GM18499 (cell line): ENCODE data around the gene UBE4B.
"Not testable (repeated sequence)": the region's sequence is repeated elsewhere in the genome, so short reads cannot be mapped to it uniquely, and the experiment has no call there.

Experiments
- ATAC-seq: cut with Tn5 transposase; IDR thresholded peaks from one replicate; pipeline ENCODE4 v1.9.1; 2021; ENCODE audit warnings: moderate number of reproducible peaks; ENCODE audit not compliant: insufficient read depth, unreplicated experiment

UBE4B gene

DNA sequence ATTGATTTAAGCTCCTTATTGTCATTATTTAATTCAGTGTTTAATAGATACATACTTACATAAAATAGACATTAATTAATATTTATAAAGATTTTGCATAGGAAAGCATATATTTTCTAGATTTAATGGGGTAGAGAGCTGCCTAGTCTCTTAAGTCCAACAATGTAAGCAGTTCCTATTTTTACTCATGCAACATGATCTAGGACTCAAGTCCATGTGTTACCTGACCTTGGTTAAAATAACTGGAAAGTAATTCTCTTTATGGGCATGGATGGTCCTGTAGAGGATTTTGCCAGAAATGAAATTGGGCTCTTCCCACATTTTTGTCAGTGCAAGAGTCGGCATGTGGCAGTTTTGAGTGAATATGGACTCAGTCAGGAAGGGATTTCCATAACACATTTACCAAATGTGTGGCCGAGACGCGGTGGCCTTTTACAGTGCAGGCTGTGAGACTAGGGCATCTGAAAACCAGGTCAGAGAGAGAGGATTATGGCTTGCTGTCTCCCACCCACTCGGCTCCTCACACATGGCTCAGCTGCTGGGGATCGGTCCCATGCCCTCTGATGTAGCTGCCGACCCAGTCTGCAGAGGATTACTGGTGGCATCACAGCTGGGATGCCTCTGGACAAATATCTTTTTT is 171.4 kb downstream of the UBE4B start:
- ATAC-seq: no peak

DNA sequence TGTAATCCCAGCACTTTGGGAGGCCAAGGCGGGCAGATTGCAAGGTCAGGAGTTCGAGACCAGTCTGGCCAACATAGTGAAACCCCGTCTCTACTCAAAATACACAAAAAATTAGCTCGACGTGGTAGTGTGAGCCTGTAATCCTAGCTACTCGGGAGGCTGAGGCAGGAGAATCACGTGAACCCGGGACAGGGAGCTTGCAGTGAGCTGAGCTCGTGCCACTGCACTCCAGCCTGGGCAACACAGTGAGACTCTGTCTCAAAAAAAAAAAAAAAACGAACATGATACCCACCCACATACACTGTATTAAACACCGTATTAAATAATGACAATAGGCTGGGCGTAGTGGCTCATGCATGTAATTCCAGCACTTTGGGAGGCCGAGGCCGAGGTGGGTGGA is 172.4 kb downstream of the UBE4B start:
- ATAC-seq: not testable (repeated sequence)

DNA sequence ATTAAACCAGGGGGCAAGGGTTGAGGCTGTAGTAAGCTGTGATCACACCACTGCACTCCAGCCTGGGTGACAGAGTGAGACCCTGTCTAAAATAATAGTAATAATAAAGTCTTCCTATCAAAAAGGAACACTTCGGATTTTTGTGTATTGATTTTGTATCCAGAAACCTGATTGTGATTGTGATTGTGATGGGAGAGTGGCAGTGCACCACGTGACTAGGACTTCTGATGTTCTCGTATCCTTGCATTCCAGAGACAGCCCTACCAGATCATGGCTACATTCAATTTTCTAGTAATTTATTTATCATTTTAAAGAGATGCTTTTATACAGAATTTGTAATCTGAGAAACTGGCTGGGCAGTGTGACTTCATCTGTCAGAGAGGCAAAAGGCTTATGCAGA is 175.1 kb downstream of the UBE4B start:
- no peak for ATAC-seq

DNA sequence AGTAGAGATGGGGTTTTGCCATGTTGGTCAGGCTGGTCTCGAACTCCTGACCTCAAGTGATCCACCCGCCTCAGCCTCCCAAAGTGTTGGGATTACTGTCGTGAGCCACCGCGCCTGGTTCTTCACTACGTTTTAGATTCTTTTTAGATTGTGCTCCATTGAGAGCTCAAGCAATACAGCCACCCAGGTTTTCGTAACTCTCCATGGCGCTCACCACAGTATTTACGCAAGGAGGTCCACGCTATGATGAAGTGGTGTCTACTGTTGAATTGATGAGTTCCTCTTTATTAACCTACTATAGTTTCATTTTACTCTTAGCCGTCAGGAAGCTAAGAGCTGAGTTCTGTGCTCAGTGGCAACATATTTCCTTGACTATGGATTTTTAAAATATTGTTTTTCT is 175.8 kb downstream of the UBE4B start:
- no peak for ATAC-seq

DNA sequence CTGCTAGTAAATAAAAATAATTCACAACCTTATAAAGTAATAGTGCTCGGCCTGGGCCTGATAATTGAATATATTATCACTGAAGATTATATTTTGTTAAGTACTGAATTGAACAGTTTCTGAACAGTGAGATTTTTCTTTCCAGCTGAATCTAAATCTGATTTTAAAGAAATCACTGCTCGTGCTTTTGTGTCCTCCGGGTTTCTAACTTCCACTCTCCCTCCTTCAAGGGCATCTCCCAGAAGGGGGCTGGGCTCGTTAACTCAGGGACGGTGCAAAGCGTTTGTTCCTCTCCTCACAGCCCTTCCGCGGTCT is 176.8 kb downstream of the UBE4B start:
- ATAC-seq: no peak

DNA sequence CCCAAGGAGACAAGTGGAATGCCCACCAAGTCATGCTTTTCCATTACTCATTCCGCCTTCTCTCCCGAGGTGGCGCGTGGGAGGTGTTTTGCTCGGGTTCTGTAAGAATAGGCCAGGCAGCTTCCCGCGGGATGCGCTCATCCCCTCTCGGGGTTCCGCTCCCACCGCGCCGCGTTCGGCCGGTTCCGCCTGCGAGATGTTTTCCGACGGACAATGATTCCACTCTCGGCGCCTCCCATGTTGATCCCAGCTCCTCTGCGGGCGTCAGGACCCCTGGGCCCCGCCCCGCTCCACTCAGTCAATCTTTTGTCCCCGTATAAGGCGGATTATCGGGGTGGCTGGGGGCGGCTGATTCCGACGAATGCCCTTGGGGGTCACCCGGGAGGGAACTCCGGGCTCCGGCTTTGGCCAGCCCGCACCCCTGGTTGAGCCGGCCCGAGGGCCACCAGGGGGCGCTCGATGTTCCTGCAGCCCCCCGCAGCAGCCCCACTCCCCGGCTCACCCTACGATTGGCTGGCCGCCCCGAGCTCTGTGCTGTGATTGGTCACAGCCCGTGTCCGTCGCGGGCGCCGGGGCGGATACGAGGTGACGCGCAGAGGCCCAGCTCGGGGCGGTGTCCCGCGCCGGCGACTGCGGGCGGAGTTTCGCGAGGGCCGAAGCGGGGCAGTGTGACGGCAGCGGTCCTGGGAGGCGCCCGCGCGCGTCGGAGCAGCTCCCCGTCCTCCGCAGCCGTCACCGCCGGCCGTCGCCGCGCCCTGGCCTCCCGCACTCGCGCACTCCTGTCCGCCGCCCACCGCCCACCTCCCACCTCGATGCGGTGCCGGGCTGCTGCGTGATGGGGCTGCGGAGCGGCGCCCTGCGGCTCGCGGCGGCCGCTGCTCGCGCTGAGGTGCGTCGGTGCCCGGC is 177.4 kb downstream of the UBE4B start, which contains the start of gene KIF1B:
Gene KIF1B, plus strand, starts transcription at position 666 of the 906 bp plus-strand sequence. CDS start 21,759 bp downstream, outside the sequence.
- ATAC-seq: peak; percentile 74

DNA sequence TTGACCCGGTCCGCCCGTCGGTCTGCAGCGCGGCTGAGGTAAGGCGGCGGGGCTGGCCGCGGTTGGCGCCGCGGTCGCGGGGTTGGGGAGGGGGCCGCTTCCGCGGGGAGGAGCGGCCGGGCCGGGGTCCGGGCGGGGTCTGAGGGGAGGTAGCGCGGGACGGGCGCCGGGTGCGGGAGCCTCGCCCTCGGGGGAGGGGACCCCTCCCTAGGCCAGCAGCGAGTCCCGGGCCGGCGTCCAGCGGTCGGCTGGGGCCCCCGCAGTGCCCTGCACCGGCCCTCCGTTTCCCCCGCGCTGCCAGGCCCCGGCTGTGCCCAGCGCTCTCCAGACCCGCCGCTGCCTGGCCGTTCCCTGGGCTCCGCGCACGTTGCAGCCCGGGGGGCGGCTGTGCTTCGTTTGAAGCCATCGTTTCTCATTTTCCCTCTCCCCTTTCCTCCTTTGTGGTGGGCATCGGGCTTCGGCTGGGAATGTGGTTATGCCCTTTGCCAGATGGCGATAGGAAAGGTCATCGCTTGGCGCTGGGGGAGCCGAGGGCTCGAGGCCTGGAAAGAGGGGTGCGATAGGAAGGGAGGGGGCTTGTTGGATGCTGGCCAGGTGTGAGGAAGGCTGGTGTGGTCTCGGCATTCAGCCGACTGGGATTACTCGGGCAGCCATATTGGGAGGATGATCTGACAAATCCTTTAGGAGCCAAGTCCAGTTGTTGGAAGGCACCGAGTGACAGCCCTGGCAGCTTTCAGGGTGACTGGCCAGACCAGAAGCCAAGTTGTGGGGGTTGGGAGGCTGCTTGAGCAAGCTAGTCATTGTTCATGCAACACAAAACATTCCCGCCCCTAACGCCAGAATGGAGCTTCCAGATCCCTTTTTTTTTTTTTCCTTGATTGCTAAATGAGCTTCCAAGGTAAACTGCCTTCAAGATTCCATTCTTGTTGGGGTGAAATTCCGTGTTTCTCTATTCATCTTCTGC is 178.4 kb downstream of the UBE4B start:
- ATAC-seq: no peak

DNA sequence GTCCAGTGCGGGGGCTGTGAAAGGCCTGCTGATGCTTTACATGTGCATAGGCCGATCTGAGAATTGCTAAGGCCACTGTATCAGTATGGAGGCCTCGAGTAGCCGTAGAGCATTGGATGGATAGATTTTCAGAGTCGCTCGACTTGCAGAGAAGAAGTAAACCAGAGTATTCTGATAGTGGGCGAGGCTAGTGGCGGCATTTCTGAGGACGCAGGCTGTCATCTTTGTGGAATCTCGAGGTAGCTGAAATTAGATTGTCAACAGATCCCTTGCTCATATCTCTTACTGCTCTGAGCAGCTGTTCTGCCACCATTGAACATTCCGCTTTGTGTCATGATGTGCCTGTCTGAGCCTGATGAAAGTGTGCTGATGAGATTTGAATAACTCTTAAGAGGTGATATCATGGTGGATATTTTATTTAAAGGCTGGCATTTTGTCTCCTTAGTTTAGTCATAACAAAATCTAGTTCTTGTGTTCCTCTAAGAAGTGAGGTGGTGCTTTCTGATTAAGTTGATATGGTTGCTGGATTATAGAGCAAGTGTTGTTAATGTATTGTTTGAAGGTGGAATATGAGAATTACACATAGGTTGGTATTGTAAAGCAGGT is 179.2 kb downstream of the UBE4B start:
- no peak for ATAC-seq

DNA sequence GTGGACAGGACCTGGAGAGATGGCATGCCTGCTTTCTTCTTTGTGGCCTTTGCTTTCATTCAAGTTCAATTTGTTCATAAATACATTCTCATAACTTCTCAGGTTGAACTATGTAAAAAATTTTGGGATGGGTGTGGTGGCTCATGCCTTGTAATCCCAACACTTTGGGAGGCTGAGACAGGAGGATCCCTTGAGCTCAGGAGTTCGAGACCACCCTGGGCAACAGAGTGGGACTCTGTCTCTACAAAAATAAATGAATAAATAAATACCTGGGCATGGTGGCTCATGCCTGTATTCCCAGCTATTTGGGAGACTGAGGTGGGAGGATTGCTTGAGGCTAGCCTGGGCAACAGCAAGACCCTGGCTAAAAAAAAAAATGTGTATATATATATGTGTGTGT is 179.7 kb downstream of the UBE4B start:
- ATAC-seq: no peak

DNA sequence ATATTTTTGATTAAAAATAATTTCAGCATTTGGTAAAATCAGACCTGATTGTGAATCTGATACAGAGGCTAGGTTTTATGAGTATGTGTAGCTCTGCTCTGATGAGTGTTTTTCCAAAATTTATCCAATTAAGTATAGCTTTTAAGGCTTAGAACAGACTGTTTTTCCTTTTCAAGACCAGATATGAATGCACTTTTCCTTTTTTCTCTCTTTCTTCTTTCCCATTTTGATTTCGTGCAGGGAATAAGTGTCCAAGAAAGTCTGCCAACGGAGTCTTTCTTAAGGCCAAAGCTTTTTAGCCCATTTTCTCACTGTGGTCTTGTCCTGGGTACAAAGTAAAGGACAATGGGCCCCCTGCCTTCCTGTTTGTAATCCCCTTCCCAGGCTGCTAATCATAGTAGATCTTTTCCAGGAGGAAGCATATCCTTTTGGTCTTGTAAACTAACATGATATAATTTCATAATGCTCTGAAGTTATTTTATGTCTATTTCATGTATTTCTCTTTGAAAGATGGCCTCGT is 180.5 kb downstream of the UBE4B start:
- ATAC-seq: no peak

DNA sequence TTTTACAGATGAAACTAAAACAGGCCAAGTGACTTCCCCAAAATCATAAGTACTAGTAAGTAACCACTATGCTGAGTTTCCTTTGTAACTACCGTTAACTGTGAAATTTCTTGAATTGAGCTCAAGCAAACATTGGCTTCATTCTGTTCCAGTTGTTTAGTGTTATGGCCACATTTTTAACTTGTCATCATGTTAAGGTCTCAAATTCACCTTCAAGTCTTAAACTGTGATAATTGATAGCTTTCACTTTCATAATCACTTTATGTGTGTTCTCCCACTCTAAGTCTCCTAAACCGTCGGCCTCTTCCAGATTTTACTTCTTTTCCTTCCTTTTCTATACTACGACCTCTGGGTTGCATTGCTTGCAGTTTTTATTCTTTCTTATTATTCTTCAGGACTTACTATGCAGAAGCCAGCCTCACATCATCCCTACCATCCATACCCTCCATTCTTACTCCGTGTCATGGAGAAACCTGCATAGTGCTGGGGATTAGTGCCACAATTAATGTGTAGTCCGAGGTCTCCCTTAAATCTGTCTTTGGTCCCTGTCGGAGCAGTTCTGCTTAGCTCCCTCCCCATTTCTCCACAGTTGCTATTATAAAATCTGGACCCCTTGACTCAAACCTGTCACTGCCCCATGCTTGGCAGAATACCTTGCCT is 183.5 kb downstream of the UBE4B start:
- ATAC-seq: no peak

DNA sequence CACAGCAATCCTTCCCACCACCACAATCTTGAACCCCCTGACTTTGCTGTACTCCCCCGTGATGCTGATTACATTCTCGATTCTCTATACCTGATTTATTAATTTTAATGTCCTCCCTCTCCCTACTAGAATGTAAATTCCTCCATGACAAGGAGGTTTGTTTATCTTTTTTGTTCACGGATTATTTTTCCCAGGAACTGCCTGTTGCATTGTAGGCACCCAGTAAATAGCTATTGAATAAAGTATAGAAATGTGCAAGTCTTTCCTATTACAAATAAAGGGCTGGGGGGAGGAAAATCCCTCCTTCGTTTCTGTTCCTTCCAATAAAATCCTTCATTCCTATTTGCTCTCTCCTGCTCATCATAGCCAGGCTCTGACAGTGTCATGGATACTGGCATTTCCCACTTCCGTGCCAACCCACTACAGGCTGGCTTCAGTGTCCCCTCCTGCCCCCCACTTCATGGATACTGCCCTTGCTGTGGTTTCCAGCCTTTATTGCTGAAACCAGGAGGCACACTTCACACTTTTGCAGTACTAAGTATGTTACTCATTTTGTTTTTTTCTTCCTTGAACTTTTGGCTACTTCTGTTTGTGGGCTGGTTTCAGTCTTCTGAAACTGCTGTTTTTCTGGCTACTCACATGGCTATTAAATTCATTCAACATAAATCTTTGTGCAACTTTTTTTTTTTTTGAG is 185.1 kb downstream of the UBE4B start:
- no peak for ATAC-seq

DNA sequence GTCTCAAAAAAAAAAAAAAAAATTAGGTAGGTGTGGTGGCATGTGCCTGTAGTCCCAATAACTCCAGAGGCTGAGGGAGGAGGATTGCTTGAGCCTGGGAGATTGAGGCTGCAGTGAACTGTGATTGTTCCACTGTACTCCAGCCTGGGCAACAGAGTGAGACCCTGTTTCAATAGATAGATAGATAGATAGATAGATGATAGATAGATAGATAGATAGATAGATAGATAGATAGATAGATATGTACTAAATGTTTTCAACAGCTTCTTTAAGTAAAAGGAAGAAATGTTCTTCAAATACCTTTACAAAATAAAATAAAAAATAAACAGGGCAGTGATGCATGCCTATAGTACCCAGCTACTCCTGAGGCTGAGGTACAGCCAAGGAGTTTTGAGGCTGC is 187.4 kb downstream of the UBE4B start:
- no peak for ATAC-seq

DNA sequence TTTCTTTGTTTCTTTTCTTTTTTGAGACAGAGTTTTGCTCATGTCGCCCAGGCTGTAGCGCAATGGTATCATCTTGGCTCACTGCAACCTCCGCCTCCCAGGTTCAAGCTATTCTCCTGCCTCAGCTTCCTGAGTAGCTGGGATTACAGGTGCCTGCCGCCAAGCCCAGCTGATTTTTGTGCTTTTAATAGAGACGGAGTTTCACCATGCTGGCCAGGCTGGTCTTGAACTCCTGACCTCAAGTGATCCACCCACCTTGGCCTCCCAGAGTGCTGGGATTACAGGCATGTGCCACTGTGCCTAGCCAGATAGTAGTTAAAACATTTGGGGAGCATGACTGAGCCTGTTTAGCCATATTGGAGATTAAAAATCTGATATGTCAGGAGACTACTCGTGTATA is 187.9 kb downstream of the UBE4B start:
- ATAC-seq: not testable (repeated sequence)

DNA sequence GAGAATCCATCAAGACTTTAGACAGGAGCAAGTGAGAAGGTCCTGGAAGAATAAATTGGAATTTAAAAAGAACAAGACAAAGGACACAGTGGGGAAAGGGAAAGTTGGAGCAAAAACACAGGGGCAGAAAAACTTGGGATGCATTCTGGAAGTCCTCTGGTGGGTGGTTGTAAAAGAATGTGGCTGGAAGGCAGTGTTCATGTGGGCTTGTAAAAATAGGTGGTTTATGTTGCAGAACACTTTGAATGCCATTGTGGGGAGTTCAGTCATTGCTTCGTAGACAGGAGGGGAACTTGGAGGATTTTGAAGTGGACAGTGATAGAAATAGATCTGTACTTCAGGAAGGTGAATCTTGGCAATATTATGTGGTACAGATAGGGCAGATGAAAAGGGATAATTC is 192.8 kb downstream of the UBE4B start:
- ATAC-seq: no peak

DNA sequence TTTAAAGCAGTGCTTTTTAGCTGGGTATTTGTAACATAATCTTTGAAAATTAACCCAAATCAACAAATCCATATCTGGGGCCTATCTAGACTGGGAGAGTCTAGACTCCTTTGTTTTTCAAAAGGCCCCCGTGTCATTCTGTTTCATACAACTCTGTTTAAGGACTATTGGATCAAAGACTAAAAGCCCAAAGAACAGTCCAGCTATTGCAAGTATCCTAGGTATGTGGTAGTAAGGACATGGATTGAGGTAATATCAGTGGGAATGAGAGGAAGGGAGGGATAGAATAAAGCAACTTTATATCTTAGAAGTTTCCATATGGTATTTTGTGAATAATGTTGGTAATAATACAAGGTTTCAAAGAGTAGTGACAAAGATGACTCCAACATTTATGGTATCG is 195.8 kb downstream of the UBE4B start:
- ATAC-seq: no peak

DNA sequence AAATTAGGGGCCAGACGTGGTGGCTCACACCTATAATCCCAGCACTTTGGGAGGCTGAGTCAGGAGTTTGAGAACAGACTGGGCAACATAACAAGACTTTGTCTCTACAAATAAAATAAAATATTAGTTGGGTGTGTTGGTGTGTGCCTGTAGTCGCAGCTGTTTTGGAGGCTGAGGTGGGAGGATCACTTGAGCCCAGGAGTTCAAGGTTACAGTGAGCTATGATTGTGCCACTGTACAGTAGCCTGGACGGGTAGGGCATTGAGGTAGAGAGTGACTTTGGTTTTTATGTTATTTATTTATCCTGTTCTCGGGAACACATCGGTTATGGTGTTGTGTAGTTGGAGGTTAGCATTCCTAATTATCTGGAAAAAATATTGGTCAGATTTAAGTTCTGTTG is 197.1 kb downstream of the UBE4B start:
- no peak for ATAC-seq
